ENCODE measurements around the gene TYW1. TPM values are rescaled to one million over a fixed set of nuclear protein-coding genes. Genes with fewer than 3 reads are reported as not detected.
"Not testable (repeated sequence)": the region's sequence is repeated elsewhere in the genome, so short reads cannot be mapped to it uniquely, and the experiment has no call there.

TYW1 gene
- total RNA-seq, 4 donors from 2014 or later = 6.8 to 24.6 (median 17.5) TPM

DNA sequence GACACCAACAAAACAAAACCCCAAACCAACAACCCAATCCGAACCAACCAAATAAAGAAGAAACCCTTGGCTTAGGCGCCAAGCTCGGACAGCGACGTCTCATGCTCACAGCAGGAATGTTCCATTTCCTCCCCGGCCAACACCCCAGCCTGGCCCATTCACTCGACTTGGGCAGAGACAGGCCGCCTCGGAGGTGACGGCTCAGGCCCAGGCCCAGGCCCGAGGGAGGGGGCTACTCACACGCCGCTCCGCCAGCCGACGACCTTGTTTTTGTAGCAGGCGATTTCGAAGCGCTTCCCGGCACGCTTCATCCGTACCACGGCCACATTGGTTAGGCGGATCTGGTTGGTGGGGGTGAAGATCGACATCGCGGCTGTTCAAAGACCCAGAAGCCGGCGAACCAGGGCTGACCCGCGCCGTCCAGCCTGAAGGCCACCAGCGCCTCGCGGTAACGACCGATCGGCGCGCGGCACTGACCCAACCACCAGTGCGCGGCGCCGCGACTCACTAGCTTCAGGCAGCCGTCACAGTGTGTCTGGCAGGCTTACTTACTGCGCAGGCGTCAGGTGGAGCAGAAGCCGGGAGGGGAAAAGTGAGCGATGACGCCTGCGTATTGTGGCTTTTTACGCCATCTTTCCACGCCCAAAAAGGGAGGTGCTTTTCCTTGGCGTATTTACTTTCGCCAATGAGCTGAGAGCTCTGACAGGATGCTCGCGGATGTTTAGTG lies 1.4 kb upstream of the TYW1 start, which contains the start of gene SBDS:
Gene SBDS (minus strand): TSS at position 537 of the 727 bp plus-strand sequence. CDS start 169 bp downstream, at position 368.
- H3K27ac ChIP-seq = peak within 1 kb of the TSS; percentile 99 to 100 (median 100)
- H3K4me1 ChIP-seq = peaks cover 0 to 41% (median 16%) of the 10 kb centered on the region in 3 donors
- peaks cover 11 to 54% (median 25%) of the 10 kb centered on the region in 3 donors for H3K36me3 ChIP-seq
- TF ChIP-seq CTCF (IDR thresholded peaks at IDR 0.05) (peak in 1 of 6 experiments; percentile 16), POLR2A (IDR thresholded peaks at IDR 0.05) (peak in 3 of 4 donors; percentile 94 to 99 (median 99))
- H3K27me3 ChIP-seq; intact Hi-C loops (cut with DNase I); H3K9me3 ChIP-seq: not testable (repeated sequence)
- peak within 1 kb of the TSS; percentile 88 to 91 (median 90) for H3K4me3 ChIP-seq
- WGBS, 2 donors = 0% methylated on average over 13 to 51 of the region's 59 CpGs
- DNase-seq = peak; percentile 70

- peaks cover 0 to 46% (median 0%) of the 10 kb centered on the region in 3 donors for H3K36me3 ChIP-seq
- TF ChIP-seq CTCF (IDR thresholded peaks at IDR 0.05) = peak in 2 of 6 experiments; percentile 28 to 37
- H3K27ac ChIP-seq; intact Hi-C loops (cut with DNase I); H3K9me3 ChIP-seq; H3K4me3 ChIP-seq; DNase-seq; H3K27me3 ChIP-seq: not testable (repeated sequence)
- 41 to 56% methylated on average over 3 to 4 of the region's 5 CpGs for WGBS, 2 donors
- peaks cover 0 to 11% (median 7%) of the 10 kb centered on the region in 3 donors for H3K4me1 ChIP-seq
Observed at GRCh38 chr7:67000601-67001258, 4.1 kb downstream of the TYW1 start.

DNA sequence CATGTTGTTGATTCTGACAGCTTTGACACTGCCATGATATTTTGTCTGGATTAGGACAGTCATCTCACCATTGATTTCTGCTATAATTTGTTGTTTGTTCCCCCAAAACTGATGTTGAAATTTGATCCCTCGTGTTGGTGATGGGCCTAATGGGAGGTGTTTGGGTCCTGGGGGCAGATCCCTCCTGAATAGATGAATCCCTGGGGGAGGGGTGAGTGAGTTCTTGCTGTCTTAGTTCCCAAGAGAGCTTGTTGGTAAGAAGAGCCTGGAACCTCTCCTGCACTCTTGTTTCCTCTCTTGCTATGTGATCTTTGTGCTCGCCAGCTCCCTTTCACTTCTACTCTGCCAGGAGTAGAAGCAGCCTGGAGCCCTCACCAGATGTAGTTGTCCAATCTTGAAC lies 7.5 kb downstream of the TYW1 start:
- H3K4me3 ChIP-seq; H3K27ac ChIP-seq; intact Hi-C loops (cut with DNase I); H3K4me1 ChIP-seq; H3K27me3 ChIP-seq; H3K9me3 ChIP-seq; DNase-seq: not testable (repeated sequence)
- WGBS, 2 donors = 83 to 92% methylated on average over 1 to 2 of the region's 2 CpGs
- H3K36me3 ChIP-seq = peaks cover 0 to 70% (median 0%) of the 10 kb centered on the region in 3 donors

DNA sequence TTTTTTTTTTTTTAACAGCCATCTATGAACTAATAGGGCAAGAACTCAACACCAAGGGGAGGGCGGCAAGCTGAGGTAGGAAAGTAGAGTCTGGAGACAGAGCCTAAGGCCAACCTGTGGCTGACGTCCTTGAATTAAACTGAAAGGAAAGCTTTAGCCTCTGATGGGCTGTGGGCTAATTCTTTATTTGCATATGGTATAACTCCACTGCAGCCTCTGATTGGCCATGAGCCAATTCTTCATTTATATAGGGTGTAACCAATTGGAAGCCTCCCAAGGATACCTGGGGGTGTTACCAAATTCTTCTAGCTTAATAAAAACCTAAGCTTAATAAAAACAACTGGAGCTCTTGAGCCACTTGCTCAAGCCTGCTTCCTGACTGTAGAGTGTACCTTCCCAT lies 10.3 kb downstream of the TYW1 start:
- Histone ChIP-seq H3K9me3 (no peaks in the 10 kb centered on the region), H3K27me3 (no peaks in the 10 kb centered on the region), H3K27ac (no peak overlapping the region), H3K36me3 (peaks cover 0 to 75% (median 6%) of the 10 kb centered on the region in 3 donors), H3K4me1 (peaks cover 0 to 8% (median 0%) of the 10 kb centered on the region in 3 donors), H3K4me3 (no peak overlapping the region)
- no peak for TF ChIP-seq POLR2A (IDR thresholded peaks at IDR 0.05)
- no peak for TF ChIP-seq CTCF (IDR thresholded peaks at IDR 0.05)
- 39 to 48% methylated on average over 2 of the region's 2 CpGs for WGBS, 2 donors
- no peak for DNase-seq
- intact Hi-C loops (cut with DNase I) = no loop called here

DNA sequence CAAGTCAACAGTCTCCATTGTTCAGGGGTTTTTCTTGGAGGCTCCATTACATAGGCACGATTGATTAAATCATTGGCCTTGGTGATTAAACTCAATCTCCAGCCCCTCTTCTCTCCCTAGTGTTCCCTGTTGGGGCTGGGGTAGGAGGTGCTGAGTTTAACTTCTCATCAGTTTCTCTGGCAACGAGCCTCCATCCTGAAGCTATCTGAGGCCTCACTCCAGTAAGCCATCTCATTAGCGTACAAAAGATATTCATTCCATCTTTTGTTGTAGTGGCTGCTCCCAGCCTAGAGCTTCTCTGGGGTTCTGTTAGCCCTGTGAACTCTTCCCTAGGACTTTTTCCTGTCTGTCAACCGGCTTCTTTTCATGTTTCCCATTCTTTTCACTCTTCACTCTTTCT lies 11.6 kb downstream of the TYW1 start:
- intact Hi-C loops (cut with DNase I) = no loop called here
- no peaks in the 10 kb centered on the region for H3K9me3 ChIP-seq
- H3K27ac ChIP-seq = no peak overlapping the region
- no peak overlapping the region for H3K4me3 ChIP-seq
- TF ChIP-seq POLR2A (IDR thresholded peaks at IDR 0.05) (no peak), CTCF (IDR thresholded peaks at IDR 0.05) (no peak)
- 87 to 90% methylated on average over 3 to 4 of the region's 4 CpGs for WGBS, 2 donors
- H3K36me3 ChIP-seq = peaks cover 0 to 88% (median 8%) of the 10 kb centered on the region in 3 donors
- no peaks in the 10 kb centered on the region for H3K27me3 ChIP-seq
- no peak for DNase-seq
- H3K4me1 ChIP-seq = peaks cover 0 to 8% (median 0%) of the 10 kb centered on the region in 3 donors

GRCh38 chr7:67009677-67010076 lies 13.0 kb downstream of the TYW1 start:
- peaks cover 0 to 94% (median 9%) of the 10 kb centered on the region in 3 donors for H3K36me3 ChIP-seq
- H3K4me3 ChIP-seq; H3K27ac ChIP-seq; H3K9me3 ChIP-seq; DNase-seq; intact Hi-C loops (cut with DNase I); H3K4me1 ChIP-seq; H3K27me3 ChIP-seq: not testable (repeated sequence)
- WGBS, 2 donors = 89 to 98% methylated on average over 3 of the region's 3 CpGs

GRCh38 chr7:67014076-67014622 lies 17.5 kb downstream of the TYW1 start:
- WGBS, 2 donors = 86 to 96% methylated on average over 8 to 9 of the region's 9 CpGs
- H3K27me3 ChIP-seq; H3K9me3 ChIP-seq; DNase-seq; intact Hi-C loops (cut with DNase I); H3K27ac ChIP-seq; H3K4me1 ChIP-seq; H3K4me3 ChIP-seq: not testable (repeated sequence)
- H3K36me3 ChIP-seq = peaks cover 0 to 100% (median 13%) of the 10 kb centered on the region in 3 donors

DNA sequence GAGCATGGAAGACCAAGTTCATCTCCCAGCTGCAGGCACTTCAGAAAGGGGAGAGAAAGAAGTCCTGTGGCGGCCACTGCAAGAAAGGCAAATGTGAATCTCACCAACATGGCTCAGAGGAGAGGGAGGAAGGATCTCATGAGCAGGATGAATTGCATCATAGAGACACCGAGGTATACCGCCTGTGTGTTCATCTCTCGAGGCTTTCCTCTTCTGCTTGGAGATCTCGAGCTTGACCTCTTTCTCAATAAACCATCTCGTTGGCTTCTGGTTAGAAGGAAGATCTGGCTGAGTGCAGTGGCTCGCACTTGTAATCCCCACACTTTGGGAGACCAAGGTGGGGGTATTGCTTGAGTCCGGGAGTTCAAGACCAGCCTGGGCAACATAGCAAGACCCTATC lies 21.3 kb downstream of the TYW1 start:
- H3K27me3 ChIP-seq; H3K9me3 ChIP-seq; H3K27ac ChIP-seq; H3K4me1 ChIP-seq; H3K4me3 ChIP-seq; intact Hi-C loops (cut with DNase I); DNase-seq: not testable (repeated sequence)
- H3K36me3 ChIP-seq = peaks cover 0 to 100% (median 9%) of the 10 kb centered on the region in 3 donors
- 92 to 97% methylated on average over 8 of the region's 8 CpGs for WGBS, 2 donors
